ENCODE measurements around the gene RAB3A.

Gene RAB3A

GRCh38 chr19:18194554-18195238 is 9.1 kb downstream of the RAB3A start:
- no peak for DNase-seq

GRCh38 chr19:18194181-18194530 is 9.7 kb downstream of the RAB3A start:
- DNase-seq: no peak

- DNase-seq: no peak
These were observed 10.3 kb downstream of the RAB3A start for GRCh38 chr19:18193388-18194180.

GRCh38 chr19:18192673-18193387 is 11.0 kb downstream of the RAB3A start, which contains the start of gene MPV17L2:
Gene MPV17L2, plus strand, starts transcription at chr19:18193218. Its CDS starts 64 bp downstream, at chr19:18193282.
- DNase-seq: peak; percentile 99

GRCh38 chr19:18191640-18192062 is 12.2 kb downstream of the RAB3A start:
- DNase-seq: no peak

GRCh38 chr19:18190278-18190677 is 13.6 kb downstream of the RAB3A start:
- DNase-seq: no peak

GRCh38 chr19:18185538-18185937 is 18.3 kb downstream of the RAB3A start:
- no peak for DNase-seq

- no peak for DNase-seq
These were observed 20.3 kb downstream of the RAB3A start for GRCh38 chr19:18183529-18183928.

- no peak for DNase-seq
These were observed 23.9 kb downstream of the RAB3A start for GRCh38 chr19:18179957-18180356.

- DNase-seq: no peak
These were observed 27.2 kb downstream of the RAB3A start for GRCh38 chr19:18176367-18177310.

GRCh38 chr19:18174983-18175382 is 28.9 kb downstream of the RAB3A start:
- DNase-seq: no peak

- peak; percentile 97 for DNase-seq
These were observed 30.1 kb downstream of the RAB3A start, which contains the start of gene IFI30 for GRCh38 chr19:18173572-18174288. Gene IFI30, plus strand, starts transcription at chr19:18173813. Its CDS starts 29 bp downstream, at chr19:18173842.

GRCh38 chr19:18173054-18173571 is 30.7 kb downstream of the RAB3A start:
- DNase-seq: no peak

- no peak for DNase-seq
These were observed 31.4 kb downstream of the RAB3A start for GRCh38 chr19:18172331-18173053.

GRCh38 chr19:18171605-18172327 is 32.1 kb downstream of the RAB3A start:
- no peak for DNase-seq

GRCh38 chr19:18170714-18171255 is 33.1 kb downstream of the RAB3A start:
- no peak for DNase-seq

GRCh38 chr19:18168673-18169381 is 35.0 kb downstream of the RAB3A start:
- no peak for DNase-seq

- peak; percentile 67 for DNase-seq
These were observed 35.7 kb downstream of the RAB3A start for GRCh38 chr19:18167975-18168645.
